Parathyroid adenoma (tissue), 2 donors: ENCODE measurements around the gene C19orf44.
"Not testable (repeated sequence)": the region's sequence is repeated elsewhere in the genome, so short reads cannot be mapped to it uniquely, and the experiment has no call there.

Experiments
- H2AFZ ChIP-seq: fragments of 300-600 bp; sonication (generic); one replicate; pipeline ENCODE4 v1.7.0; 2017; ENCODE audit warnings: antibody characterized with exemption, mild to moderate bottlenecking
- H3K27ac ChIP-seq: fragments of 300-600 bp; sonication (generic); one replicate; pipeline ENCODE4 v1.7.0; 2017
- H3K27me3 ChIP-seq: fragments of 300-600 bp; sonication (generic); one replicate; pipeline ENCODE4 v1.7.0; 2017; ENCODE audit warnings: low read length; ENCODE audit not compliant: control insufficient read depth, insufficient read depth
- H3K36me3 ChIP-seq: fragments of 300-600 bp; sonication (generic); one replicate; pipeline ENCODE4 v1.7.0; 2017; ENCODE audit warnings: low read length; ENCODE audit not compliant: control insufficient read depth, insufficient read depth
- H3K4me1 ChIP-seq: fragments of 300-600 bp; sonication (generic); one replicate; pipeline ENCODE4 v1.7.0; 2017; ENCODE audit warnings: control low read depth
- H3K4me2 ChIP-seq: fragments of 300-600 bp; sonication (generic); one replicate; pipeline ENCODE4 v1.7.0; 2017; ENCODE audit warnings: low read length
- H3K4me3 ChIP-seq: fragments of 300-600 bp; sonication (generic); one replicate; pipeline ENCODE4 v1.7.0; 2017; ENCODE audit warnings: low read depth, low read length
- H3K79me2 ChIP-seq: fragments of 300-600 bp; sonication (generic); one replicate; pipeline ENCODE4 v1.7.0; 2017; ENCODE audit warnings: control low read depth
- H3K9ac ChIP-seq: fragments of 300-600 bp; sonication (generic); one replicate; pipeline ENCODE4 v1.7.0; 2017; ENCODE audit warnings: mild to moderate bottlenecking
- H3K9me3 ChIP-seq: fragments of 300-600 bp; sonication (generic); one replicate; pipeline ENCODE4 v1.7.0; 2017; ENCODE audit warnings: low read length; ENCODE audit not compliant: control insufficient read depth
- CTCF ChIP-seq: fragments of 300-600 bp; sonication (generic); IDR thresholded peaks from one replicate; pipeline ENCODE4 v1.7.0; 2017; ENCODE audit warnings: antibody characterized with exemption, mild to moderate bottlenecking
- donor health status: primary hyperparathyroidism.

Gene C19orf44

GRCh38 chr19:16462757-16463250 is 33.4 kb upstream of the C19orf44 start:
- Histone ChIP-seq H3K9ac (no peak overlapping the region), H3K4me2 (no peak overlapping the region), H2AFZ (no peak overlapping the region), H3K4me3 (no peak overlapping the region), H3K27me3 (no peaks in the 10 kb centered on the region), H3K27ac (no peak overlapping the region), H3K4me1 (peaks cover 34% of the 10 kb centered on the region), H3K79me2 (peaks cover 86% of the 10 kb centered on the region), H3K36me3 (no peaks in the 10 kb centered on the region), H3K9me3 (no peaks in the 10 kb centered on the region)
- TF ChIP-seq CTCF: no peak

GRCh38 chr19:16463341-16463990 is 32.7 kb upstream of the C19orf44 start:
- H3K9ac ChIP-seq: no peak overlapping the region
- H2AFZ ChIP-seq: no peak overlapping the region
- no peaks in the 10 kb centered on the region for H3K27me3 ChIP-seq
- TF ChIP-seq CTCF: no peak
- H3K9me3 ChIP-seq: no peaks in the 10 kb centered on the region
- peak overlapping the region; percentile 24 for H3K4me3 ChIP-seq
- peak overlapping the region; percentile 57 for H3K4me2 ChIP-seq
- no peaks in the 10 kb centered on the region for H3K36me3 ChIP-seq
- peaks cover 27% of the 10 kb centered on the region for H3K4me1 ChIP-seq
- H3K79me2 ChIP-seq: peaks cover 93% of the 10 kb centered on the region
- H3K27ac ChIP-seq: peak overlapping the region; percentile 67

- no peak overlapping the region for H3K9ac ChIP-seq
- peaks cover 21% of the 10 kb centered on the region for H3K4me1 ChIP-seq
- no peaks in the 10 kb centered on the region for H3K27me3 ChIP-seq
- peak overlapping the region; percentile 57 for H3K4me2 ChIP-seq
- H2AFZ ChIP-seq: no peak overlapping the region
- H3K27ac ChIP-seq: peak overlapping the region; percentile 67
- no peaks in the 10 kb centered on the region for H3K9me3 ChIP-seq
- H3K36me3 ChIP-seq: no peaks in the 10 kb centered on the region
- H3K4me3 ChIP-seq: peak overlapping the region; percentile 24
- H3K79me2 ChIP-seq: peaks cover 93% of the 10 kb centered on the region
- no peak for TF ChIP-seq CTCF
Measured at GRCh38 chr19:16463991-16464575, 32.1 kb upstream of the C19orf44 start.

GRCh38 chr19:16465239-16465638 is 31.0 kb upstream of the C19orf44 start:
- Histone ChIP-seq H3K36me3 (no peaks in the 10 kb centered on the region), H3K27me3 (no peaks in the 10 kb centered on the region), H3K79me2 (peaks cover 93% of the 10 kb centered on the region), H2AFZ (no peak overlapping the region), H3K9ac (no peak overlapping the region), H3K27ac (no peak overlapping the region), H3K4me1 (peaks cover 19% of the 10 kb centered on the region), H3K9me3 (no peaks in the 10 kb centered on the region), H3K4me3 (no peak overlapping the region), H3K4me2 (no peak overlapping the region)
- no peak for TF ChIP-seq CTCF

GRCh38 chr19:16466802-16467427 is 29.3 kb upstream of the C19orf44 start:
- not testable (repeated sequence) for H3K36me3 ChIP-seq, H3K27me3 ChIP-seq, H3K9ac ChIP-seq, H2AFZ ChIP-seq, H3K9me3 ChIP-seq, H3K4me2 ChIP-seq, H3K27ac ChIP-seq, H3K4me3 ChIP-seq
- H3K4me1 ChIP-seq: peaks cover 27% of the 10 kb centered on the region
- peaks cover 92% of the 10 kb centered on the region for H3K79me2 ChIP-seq
